K562 (cell line): ENCODE data around the gene SPNS1. TPM values are rescaled to one million over a fixed set of nuclear protein-coding genes. Genes with fewer than 3 reads are reported as not detected.

Source experiments
- BRD4 ChIP-seq: fragments of 200-600 bp; sonication (generic); IDR thresholded peaks from 2 replicates; pipeline ENCODE4 v1.6.1; 2017; ENCODE audit warnings: inconsistent platforms
- E2F3 ChIP-seq: fragments of 250-450 bp; sonication (Bioruptor Pico); IDR thresholded peaks from 2 replicates; pipeline ENCODE4 v1.4.0; 2020; ENCODE audit warnings: mild to moderate bottlenecking
- HDAC8 ChIP-seq: fragments of 450-650 bp; IDR thresholded peaks from 2 replicates; pipeline ENCODE4 v1.6.1; 2016; ENCODE audit warnings: mild to moderate bottlenecking, missing genetic modification characterization, moderate library complexity, missing compliant biosample characterization
- LEF1 ChIP-seq: fragments of 450-650 bp; IDR thresholded peaks from 2 replicates; pipeline ENCODE4 v1.6.1; 2016; ENCODE audit warnings: mild to moderate bottlenecking
- NCOA4 ChIP-seq: fragments of 450-650 bp; IDR thresholded peaks from 2 replicates; pipeline ENCODE4 v1.6.1; 2018; ENCODE audit warnings: mild to moderate bottlenecking; ENCODE audit not compliant: partially characterized antibody
- POLR2AphosphoS5 ChIP-seq: IDR thresholded peaks from 2 replicates; pipeline ENCODE4 v1.6.1; 2011; ENCODE audit warnings: mild to moderate bottlenecking, low read depth, low read length, moderate library complexity; ENCODE audit not compliant: control insufficient read depth, insufficient read depth
- SRSF9 ChIP-seq: fragments of 200-400 bp; formaldehyde crosslinking; IDR thresholded peaks from 2 replicates; pipeline ENCODE4 v1.6.1; 2017; ENCODE audit warnings: low read depth, low read length, borderline replicate concordance
- polyA plus RNA-seq, 8 experiments: library from polyadenylated mRNA; depleted of rRNA in 4 of 8; stranded (reverse) in 5 of 8; unstranded in 3 of 8; fragments of >200 nt; fragmentation: Nextera tagmentation in 2 of 8; fragmentation: Illumina TruSeq in 1 of 8; extraction: Ambion mirVana in 2 of 8; extraction: Trizol in 1 of 8; gene quantifications; 2 replicates each; pipeline versions ENCODE4 v1.2.1 to v1.2.3, GENCODE V29; 2011 to 2014; ENCODE audit warnings: inconsistent platforms in 1 of 8, missing spikeins in 1 of 8
- total RNA-seq, 7 experiments: library from RNA; depleted of rRNA in 6 of 7; stranded (reverse); fragments of >200 nt in 6 of 7; fragmentation: Illumina TruSeq in 2 of 7; extraction: Trizol in 2 of 7; gene quantifications; 2 replicates each; pipeline versions ENCODE4 v1.2.1 to v1.2.3, GENCODE V29; 2011 to 2021; ENCODE audit warnings: low replicate concordance in 1 of 7
- TF ChIP-seq, protein P1 (sequence below), 2 experiments: fragments of 450-650 bp; conservative IDR thresholded peaks; 2 replicates each; pipeline ENCODE4 v1.6.1; 2017; ENCODE audit warnings: mild to moderate bottlenecking in 2 of 2, moderate library complexity in 2 of 2

Gene SPNS1
- total and polyA plus RNA-seq, 9 of the 15 experiments (the other 6 are each of a cell fraction or from before 2014, with no cell fraction given), result 0.58 to 64.9 (median 13.7) TPM

GRCh38 chr16:29029168-29029994 lies 54.8 kb downstream of the SPNS1 start (continued):
- 0 out of 2 replicates have a peak, but pooled peaks have one; percentile 19 for TF ChIP-seq POLR2AphosphoS5
- TF ChIP-seq E2F3 (CRISPR knock-in tag), result no peak
- TF ChIP-seq BRD4, result no peak
- TF ChIP-seq, protein P1, sequence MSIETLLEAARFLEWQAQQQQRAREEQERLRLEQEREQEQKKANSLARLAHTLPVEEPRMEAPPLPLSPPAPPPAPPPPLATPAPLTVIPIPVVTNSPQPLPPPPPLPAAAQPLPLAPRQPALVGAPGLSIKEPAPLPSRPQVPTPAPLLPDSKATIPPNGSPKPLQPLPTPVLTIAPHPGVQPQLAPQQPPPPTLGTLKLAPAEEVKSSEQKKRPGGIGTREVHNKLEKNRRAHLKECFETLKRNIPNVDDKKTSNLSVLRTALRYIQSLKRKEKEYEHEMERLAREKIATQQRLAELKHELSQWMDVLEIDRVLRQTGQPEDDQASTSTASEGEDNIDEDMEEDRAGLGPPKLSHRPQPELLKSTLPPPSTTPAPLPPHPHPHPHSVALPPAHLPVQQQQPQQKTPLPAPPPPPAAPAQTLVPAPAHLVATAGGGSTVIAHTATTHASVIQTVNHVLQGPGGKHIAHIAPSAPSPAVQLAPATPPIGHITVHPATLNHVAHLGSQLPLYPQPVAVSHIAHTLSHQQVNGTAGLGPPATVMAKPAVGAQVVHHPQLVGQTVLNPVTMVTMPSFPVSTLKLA (conservative IDR thresholded peaks at IDR 0.05), result peak in 1 of 2 experiments; percentile 52; a peak in 1 of 4 replicates
- no peak for TF ChIP-seq SRSF9
- no peak for TF ChIP-seq NCOA4
- no peak for TF ChIP-seq HDAC8 (tag)
- TF ChIP-seq LEF1, result peak; percentile 65
